WERI-Rb-1 (cell line): ENCODE data around the gene MFSD11.

ENCODE experiments used
- DNase-seq: peaks from one replicate; pipeline ENCODE4 v3.0.0-alpha.2; 2020
- H3K27ac ChIP-seq: fragments of 250-450 bp; sonication (Bioruptor Pico); 2 replicates; pipeline ENCODE4 v1.5.1; 2020; ENCODE audit warnings: mild to moderate bottlenecking, moderate library complexity
- H3K27me3 ChIP-seq: fragments of 250-450 bp; sonication (Bioruptor Pico); 2 replicates; pipeline ENCODE4 v1.5.1; 2021; ENCODE audit warnings: mild to moderate bottlenecking, low read depth, moderate library complexity; ENCODE audit not compliant: insufficient read depth, severe bottlenecking
- H3K36me3 ChIP-seq: fragments of 250-450 bp; sonication (Bioruptor Pico); 2 replicates; pipeline ENCODE4 v1.5.1; 2020; ENCODE audit warnings: mild to moderate bottlenecking, moderate library complexity
- H3K4me3 ChIP-seq: 2 replicates; pipeline ENCODE4 v1.5.1; 2011; ENCODE audit warnings: low read depth, mild to moderate bottlenecking, control low read depth, low read length
- H3K9me3 ChIP-seq: fragments of 250-450 bp; sonication (Bioruptor Pico); 2 replicates; pipeline ENCODE4 v1.5.1; 2021; ENCODE audit warnings: mild to moderate bottlenecking, moderate library complexity; ENCODE audit not compliant: severe bottlenecking
- TF ChIP-seq, protein P1 (sequence below): IDR thresholded peaks from 2 replicates; pipeline ENCODE4 v1.5.1; 2011; ENCODE audit warnings: low read depth, mild to moderate bottlenecking, control low read depth, inconsistent platforms, low read length

The MFSD11 gene

DNA sequence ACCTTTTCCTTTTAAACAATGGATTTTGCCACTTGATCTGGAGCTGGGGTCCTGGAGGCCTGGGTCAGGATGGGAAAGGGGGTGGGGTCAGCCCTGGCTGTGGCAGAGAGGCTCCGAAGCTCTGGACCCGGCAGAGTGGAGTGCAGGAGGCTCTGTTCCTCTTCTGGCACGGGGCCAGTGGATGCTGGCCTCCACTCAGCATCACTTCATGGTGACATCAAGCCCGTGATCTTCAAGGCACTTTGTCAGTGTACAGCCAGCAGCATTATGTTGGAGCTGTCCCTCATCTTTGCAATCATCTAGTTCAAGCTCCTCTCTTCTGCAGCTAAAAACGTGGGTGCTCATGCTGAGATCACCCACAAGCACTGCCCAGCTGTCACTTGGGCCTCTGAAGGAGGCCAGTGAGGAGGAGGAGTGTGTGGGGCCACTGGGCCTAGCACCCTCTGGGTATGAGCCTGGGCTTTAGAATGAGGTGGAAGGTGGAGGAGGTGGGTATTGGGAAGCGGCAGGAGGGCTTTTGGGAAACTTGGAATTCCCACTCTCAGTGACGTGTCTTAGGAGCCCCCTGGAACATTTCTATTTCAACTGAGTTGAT is 84.4 kb downstream of the MFSD11 start:
- no peak for DNase-seq
- H3K4me3 ChIP-seq: no peak overlapping the region
- no peaks in the 10 kb centered on the region for H3K27me3 ChIP-seq
- H3K9me3 ChIP-seq: peaks cover 4% of the 10 kb centered on the region
- no peaks in the 10 kb centered on the region for H3K36me3 ChIP-seq
- H3K27ac ChIP-seq: no peak overlapping the region
- TF ChIP-seq, protein P1, sequence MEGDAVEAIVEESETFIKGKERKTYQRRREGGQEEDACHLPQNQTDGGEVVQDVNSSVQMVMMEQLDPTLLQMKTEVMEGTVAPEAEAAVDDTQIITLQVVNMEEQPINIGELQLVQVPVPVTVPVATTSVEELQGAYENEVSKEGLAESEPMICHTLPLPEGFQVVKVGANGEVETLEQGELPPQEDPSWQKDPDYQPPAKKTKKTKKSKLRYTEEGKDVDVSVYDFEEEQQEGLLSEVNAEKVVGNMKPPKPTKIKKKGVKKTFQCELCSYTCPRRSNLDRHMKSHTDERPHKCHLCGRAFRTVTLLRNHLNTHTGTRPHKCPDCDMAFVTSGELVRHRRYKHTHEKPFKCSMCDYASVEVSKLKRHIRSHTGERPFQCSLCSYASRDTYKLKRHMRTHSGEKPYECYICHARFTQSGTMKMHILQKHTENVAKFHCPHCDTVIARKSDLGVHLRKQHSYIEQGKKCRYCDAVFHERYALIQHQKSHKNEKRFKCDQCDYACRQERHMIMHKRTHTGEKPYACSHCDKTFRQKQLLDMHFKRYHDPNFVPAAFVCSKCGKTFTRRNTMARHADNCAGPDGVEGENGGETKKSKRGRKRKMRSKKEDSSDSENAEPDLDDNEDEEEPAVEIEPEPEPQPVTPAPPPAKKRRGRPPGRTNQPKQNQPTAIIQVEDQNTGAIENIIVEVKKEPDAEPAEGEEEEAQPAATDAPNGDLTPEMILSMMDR: no peak

DNA sequence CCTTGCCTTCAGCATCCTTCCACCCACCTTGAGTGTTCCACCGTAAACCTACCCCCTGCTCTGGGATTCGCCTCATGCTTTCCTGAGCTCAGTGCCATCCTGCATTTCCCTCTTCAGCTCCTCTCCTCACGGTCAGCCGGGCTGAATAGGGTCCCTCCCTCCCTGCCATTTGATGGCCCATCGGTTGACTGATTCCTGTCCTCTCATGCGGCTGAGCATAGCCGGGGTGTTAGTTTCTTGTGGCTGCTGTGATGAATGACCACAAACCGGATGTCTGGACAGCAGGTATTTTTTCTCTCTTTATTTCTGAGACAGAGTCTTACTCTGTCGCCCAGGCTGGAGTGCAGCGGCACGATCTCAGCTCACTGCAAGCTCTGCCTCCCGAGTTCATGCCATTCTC is 86.2 kb downstream of the MFSD11 start:
- Histone ChIP-seq H3K4me3 (no peak overlapping the region), H3K27me3 (no peaks in the 10 kb centered on the region), H3K9me3 (peaks cover 4% of the 10 kb centered on the region), H3K27ac (no peak overlapping the region), H3K36me3 (no peaks in the 10 kb centered on the region)
- TF ChIP-seq, protein P1: no peak
- no peak for DNase-seq

DNA sequence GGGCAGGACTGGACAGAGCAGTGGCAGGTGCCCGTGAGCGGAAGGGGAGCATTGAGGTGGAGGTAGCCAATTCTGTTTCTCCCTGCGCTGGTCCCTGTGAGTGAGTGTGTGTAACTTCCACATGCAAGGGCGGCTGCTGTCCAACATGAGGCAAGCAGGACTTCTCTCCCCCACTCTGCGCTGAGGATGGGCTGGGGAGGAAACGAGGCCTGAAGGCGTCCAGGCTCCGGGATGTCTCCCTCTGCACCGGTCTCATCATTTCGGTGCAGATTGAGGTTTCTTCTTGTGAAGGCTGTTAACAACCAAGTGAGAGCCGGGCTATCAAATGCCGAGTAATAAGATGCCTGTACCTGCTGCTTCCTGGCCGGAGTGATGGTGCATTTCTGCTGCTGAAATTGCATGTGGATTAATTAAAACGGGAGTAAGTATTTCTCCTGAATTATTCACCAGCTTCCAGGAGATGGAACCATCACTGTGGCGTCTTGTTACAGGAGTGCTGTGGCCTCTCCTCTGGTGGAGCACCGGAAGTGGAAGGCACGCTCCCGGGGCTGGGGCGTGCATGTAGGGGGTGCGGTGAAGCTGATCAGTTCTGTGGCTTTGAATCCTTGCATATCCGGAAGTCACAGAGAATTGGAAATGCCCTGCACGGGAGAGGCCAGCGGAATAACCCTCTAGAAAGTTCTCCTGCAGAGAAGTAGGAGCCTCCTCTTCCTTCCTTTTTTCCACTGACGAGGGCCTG is 88.6 kb downstream of the MFSD11 start:
- H3K27me3 ChIP-seq: no peaks in the 10 kb centered on the region
- TF ChIP-seq, protein P1: no peak
- DNase-seq: no peak
- no peak overlapping the region for H3K4me3 ChIP-seq
- H3K9me3 ChIP-seq: peaks cover 4% of the 10 kb centered on the region
- no peak overlapping the region for H3K27ac ChIP-seq
- H3K36me3 ChIP-seq: no peaks in the 10 kb centered on the region

DNA sequence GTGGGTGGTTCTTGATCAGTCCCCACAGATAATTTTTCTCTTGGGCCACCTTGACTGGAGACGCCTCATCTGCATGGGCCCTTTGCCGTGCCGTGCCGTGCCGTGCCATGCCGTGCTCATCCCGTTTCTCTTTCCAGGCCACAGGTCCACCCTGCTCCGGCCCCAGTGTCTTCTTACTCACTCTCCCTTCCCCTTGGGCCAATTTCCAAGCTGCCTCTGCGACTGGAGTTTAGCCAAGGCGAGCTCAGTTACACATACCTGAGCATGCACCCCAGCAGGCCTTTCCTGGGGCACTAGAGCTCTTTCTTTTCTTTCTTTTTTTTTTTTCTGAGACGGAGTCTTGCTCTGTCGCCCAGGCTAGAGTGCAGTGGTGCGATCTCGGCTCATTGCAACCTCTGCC is 89.8 kb downstream of the MFSD11 start:
- Histone ChIP-seq H3K27me3 (no peaks in the 10 kb centered on the region), H3K4me3 (no peak overlapping the region), H3K36me3 (no peaks in the 10 kb centered on the region), H3K9me3 (peaks cover 4% of the 10 kb centered on the region), H3K27ac (no peak overlapping the region)
- TF ChIP-seq, protein P1: no peak
- DNase-seq: no peak
